Natural killer cell (primary cell): ENCODE measurements around the gene SLC35A2. TPM values are rescaled to one million over a fixed set of nuclear protein-coding genes. Genes with fewer than 3 reads are reported as not detected.

ENCODE experiments used
- ATAC-seq, 3 donors: fragments of 150-1000 bp in 2 of 3; fragments of 200-7000 bp in 1 of 3; cut with Tn5 transposase; 1 replicate in 1 of 3; 2 replicates in 2 of 3; pipeline ENCODE4 v1.10.0; 2021; ENCODE audit warnings: mild to moderate bottlenecking in 2 of 3, moderate library complexity in 2 of 3
- DNase-seq, 2 donors: peaks; one replicate each; pipeline versions ENCODE4 v3.0.0 to v3.0.0-alpha.2; 2013 to 2021; ENCODE audit warnings: mixed read lengths in 1 of 2
- H3K27ac ChIP-seq: one replicate; pipeline ENCODE4 v1.5.1; 2013; ENCODE audit warnings: mild to moderate bottlenecking, low read length
- H3K27me3 ChIP-seq: one replicate; pipeline ENCODE4 v1.6.1; 2013; ENCODE audit warnings: low read length; ENCODE audit not compliant: control insufficient read depth, insufficient read depth
- H3K36me3 ChIP-seq: one replicate; pipeline ENCODE4 v1.6.1; 2013; ENCODE audit warnings: low read length; ENCODE audit not compliant: control insufficient read depth, insufficient read depth
- H3K4me1 ChIP-seq: one replicate; pipeline ENCODE4 v1.6.1; 2013; ENCODE audit warnings: low read length; ENCODE audit not compliant: control insufficient read depth, insufficient read depth
- H3K4me3 ChIP-seq: one replicate; pipeline ENCODE4 v1.5.1; 2013; ENCODE audit warnings: low read length
- H3K9me3 ChIP-seq: one replicate; pipeline ENCODE4 v1.6.1; 2013; ENCODE audit warnings: low read length; ENCODE audit not compliant: control insufficient read depth, insufficient read depth
- H3K27ac Mint-ChIP-seq, 2 donors: one replicate each; pipeline ENCODE4 v1.8.0; 2022; ENCODE audit warnings: mild to moderate bottlenecking in 2 of 2, mixed read lengths in 2 of 2, moderate library complexity in 1 of 2
- H3K27me3 Mint-ChIP-seq, 2 donors: one replicate each; pipeline ENCODE4 v1.8.0; 2022; ENCODE audit warnings: low read depth in 2 of 2, mixed read lengths in 2 of 2
- H3K36me3 Mint-ChIP-seq: one replicate; pipeline ENCODE4 v1.8.0; 2022; ENCODE audit warnings: mixed read lengths
- H3K4me1 Mint-ChIP-seq, 2 donors: one replicate each; pipeline ENCODE4 v1.8.0; 2022; ENCODE audit warnings: mixed read lengths in 2 of 2
- H3K4me3 Mint-ChIP-seq: one replicate; pipeline ENCODE4 v1.8.0; 2022; ENCODE audit warnings: mild to moderate bottlenecking, moderate library complexity, mixed read lengths
- H3K9me3 Mint-ChIP-seq, 2 donors: one replicate each; pipeline ENCODE4 v1.8.0; 2022; ENCODE audit warnings: mixed read lengths in 2 of 2
- CTCF ChIP-seq: fragments of 200-600 bp; IDR thresholded peaks from one replicate; pipeline ENCODE4 v1.8.0; 2022; ENCODE audit warnings: antibody characterized with exemption
- WGBS: methylation state at CpG from one replicate; pipeline ENCODE4 v1.1.7; 2013; ENCODE audit warnings: missing lambda C conversion rate; ENCODE audit not compliant: insufficient coverage; 5-methylcytosine and 5-hydroxymethylcytosine counted together
- intact Hi-C: fragments of 100-400 bp; cut with micrococcal nuclease; formaldehyde crosslinking; loops from one replicate; pipeline ENCODE4 v1.14.2; 2022
- total RNA-seq, 4 donors: library from RNA; stranded (reverse); fragments of 120-200 nt in 1 of 4; gene quantifications; one replicate each; pipeline versions ENCODE4 v1.2.3 to v1.2.4, GENCODE V29; 2013 to 2022

Gene SLC35A2
- total RNA-seq, 3 donors from 2014 or later (not counting 1 experiment from before 2014, with no cell fraction given): 16.5 to 30.1 (median 18.3) TPM

GRCh38 chrX:48957827-48958634 is 46.6 kb upstream of the SLC35A2 start:
- ATAC-seq (peak; percentile 75 to 88 (median 79)), DNase-seq (peak; percentile 88 to 97)
- Histone ChIP-seq H3K4me3 (peak overlapping the region; percentile 57), H3K36me3 (peaks cover 22% of the 10 kb centered on the region), H3K27ac (peak overlapping the region; percentile 98), H3K4me1 (peaks cover 42% of the 10 kb centered on the region), H3K9me3 (no peaks in the 10 kb centered on the region), H3K27me3 (no peaks in the 10 kb centered on the region)
- H3K27me3 Mint-ChIP-seq: peaks cover 0 to 7% of the 10 kb centered on the region in 2 donors
- no peaks in the 10 kb centered on the region for H3K36me3 Mint-ChIP-seq
- 0% methylated on average over 56 of the region's 66 CpGs for WGBS
- peak overlapping the region; percentile 100 for H3K27ac Mint-ChIP-seq
- no peaks in the 10 kb centered on the region for H3K9me3 Mint-ChIP-seq
- intact Hi-C loops: loop anchor here (1.0 to 5.0 kb wide), 7 partner anchors 21 to 1301 kb away; partner anchors contain the start of genes GRIPAP1, HDAC6, PIM2 and PQBP1
- TF ChIP-seq CTCF: no peak
- peak overlapping the region; percentile 96 for H3K4me3 Mint-ChIP-seq
- H3K4me1 Mint-ChIP-seq: peaks cover 24 to 45% of the 10 kb centered on the region in 2 donors

DNA sequence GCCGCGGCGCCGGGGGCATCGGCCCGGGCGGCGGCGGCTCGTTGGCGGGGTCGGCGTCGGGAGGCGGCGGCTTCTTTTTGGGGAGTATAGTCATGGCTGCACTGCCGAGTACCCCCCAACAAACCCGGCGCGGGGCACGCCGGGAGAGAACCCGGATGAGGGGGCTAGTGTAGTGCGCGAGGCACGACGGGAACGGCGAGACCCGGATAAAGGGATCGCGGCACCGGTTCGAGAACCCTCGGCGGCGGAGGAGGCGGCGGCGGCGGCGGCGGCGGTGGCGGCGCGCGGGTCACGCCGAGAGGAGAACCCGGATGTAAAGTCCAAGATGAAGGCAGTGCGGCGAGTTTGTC is 46.0 kb upstream of the SLC35A2 start, which contains the start of gene OTUD5:
OTUD5 (minus strand) TSS at position 131 of the 350 bp plus-strand sequence; CDS start at position 94, 37 bp downstream.
- no peak for TF ChIP-seq CTCF
- peak within 1 kb of the TSS; percentile 98 for H3K27ac ChIP-seq
- DNase-seq: peak; percentile 70 to 84
- Mint-ChIP-seq H3K9me3 (no peaks in the 10 kb centered on the region), H3K36me3 (no peaks in the 10 kb centered on the region), H3K4me1 (peaks cover 30 to 51% of the 10 kb centered on the region in 2 donors), H3K27ac (peak within 1 kb of the TSS; percentile 100), H3K4me3 (peak within 1 kb of the TSS; percentile 96), H3K27me3 (peaks cover 0 to 7% of the 10 kb centered on the region in 2 donors)
- H3K4me3 ChIP-seq: peak within 1 kb of the TSS; percentile 59
- no peaks in the 10 kb centered on the region for H3K27me3 ChIP-seq
- no peaks in the 10 kb centered on the region for H3K9me3 ChIP-seq
- peaks cover 22% of the 10 kb centered on the region for H3K36me3 ChIP-seq
- intact Hi-C loops: loop anchor here (2.0 to 5.0 kb wide), 4 partner anchors 21 to 1300 kb away; partner anchors contain the start of genes HDAC6, PQBP1, TIMM17B and UXT
- ATAC-seq: peak; percentile 36 to 61 (median 47)
- under 1% methylated on average over 53 of the region's 53 CpGs for WGBS
- peaks cover 48% of the 10 kb centered on the region for H3K4me1 ChIP-seq

DNA sequence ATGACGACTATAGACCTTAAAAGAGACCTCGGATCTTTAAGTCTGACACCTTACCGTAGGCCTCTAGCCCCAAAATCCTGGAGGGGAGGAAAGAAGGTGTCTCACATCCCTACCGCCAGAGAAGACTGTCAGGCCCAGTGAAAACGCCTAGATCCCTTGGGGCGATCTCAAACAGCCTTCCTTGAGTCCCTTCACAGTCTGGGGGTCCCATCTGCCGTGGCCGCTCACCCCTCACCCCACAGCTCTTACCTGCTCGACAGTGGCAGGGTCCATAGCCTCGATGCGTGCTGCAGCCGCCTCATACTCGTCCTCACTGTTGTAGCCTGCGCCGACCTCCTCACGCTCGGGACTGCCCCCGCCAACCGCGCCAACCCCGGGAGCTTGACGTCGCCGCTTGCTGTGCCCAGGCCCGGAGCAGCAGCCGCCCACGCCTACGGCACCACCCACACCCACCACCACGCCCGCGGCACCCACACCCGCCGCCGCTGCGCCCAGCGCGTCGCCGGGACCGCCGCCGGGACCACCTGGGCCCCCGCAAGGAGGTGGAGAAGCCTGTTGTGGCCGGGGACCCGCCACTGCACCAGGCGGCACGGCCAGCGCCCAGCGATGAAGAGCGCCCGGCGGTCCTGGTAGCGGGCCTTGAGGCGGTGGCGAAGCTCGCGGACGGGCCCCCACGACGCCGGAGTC is 45.4 kb upstream of the SLC35A2 start:
- Mint-ChIP-seq H3K9me3 (no peaks in the 10 kb centered on the region), H3K27ac (peak overlapping the region; percentile 89 to 100), H3K36me3 (no peaks in the 10 kb centered on the region), H3K4me3 (peak overlapping the region; percentile 84), H3K27me3 (peaks cover 0 to 7% of the 10 kb centered on the region in 2 donors), H3K4me1 (peaks cover 36 to 56% of the 10 kb centered on the region in 2 donors)
- peaks cover 50% of the 10 kb centered on the region for H3K4me1 ChIP-seq
- ATAC-seq: peak; percentile 25 to 40 (median 39)
- H3K27ac ChIP-seq: peak overlapping the region; percentile 98
- intact Hi-C loops: loop anchor here (2.0 to 5.0 kb wide), 4 partner anchors 20 to 1300 kb away; partner anchors contain the start of genes HDAC6, PQBP1, TIMM17B and UXT
- TF ChIP-seq CTCF: no peak
- peak; percentile 64 to 76 for DNase-seq
- H3K36me3 ChIP-seq: peaks cover 22% of the 10 kb centered on the region
- H3K27me3 ChIP-seq: no peaks in the 10 kb centered on the region
- WGBS: 1% methylated on average over 60 of the region's 61 CpGs
- peak overlapping the region; percentile 59 for H3K4me3 ChIP-seq
- H3K9me3 ChIP-seq: no peaks in the 10 kb centered on the region
